ENCODE data around the gene ALKBH2.

- TF ChIP-seq CTCF (IDR thresholded peaks at IDR 0.05) (no peak), POLR2A (IDR thresholded peaks at IDR 0.05) (no peak)
Observed at GRCh38 chr12:109057376-109057775, 35.9 kb downstream of the ALKBH2 start.
